Eye (tissue), 1 donor: ENCODE data around the gene ITGA8.

ENCODE experiments used
- DNase-seq: peaks from one replicate; pipeline ENCODE4 v3.0.0-alpha.2; 2015

ITGA8 gene

GRCh38 chr10:15730341-15730740, 10.6 kb upstream of the ITGA8 start:
- DNase-seq, result no peak

- no peak for DNase-seq
These were observed 10.2 kb upstream of the ITGA8 start for GRCh38 chr10:15729890-15730289.

- no peak for DNase-seq
These were observed 6.3 kb upstream of the ITGA8 start for GRCh38 chr10:15726042-15726441.

GRCh38 chr10:15725603-15726002, 5.9 kb upstream of the ITGA8 start:
- DNase-seq, result peak; percentile 79

- no peak for DNase-seq
These were observed 5.0 kb upstream of the ITGA8 start for GRCh38 chr10:15724683-15725082.

- DNase-seq, result no peak
These were observed 4.1 kb upstream of the ITGA8 start for GRCh38 chr10:15723803-15724202.

GRCh38 chr10:15720635-15721287, 1.0 kb upstream of the ITGA8 start:
- DNase-seq, result no peak

- peak; percentile 75 for DNase-seq
These were observed 448 bp downstream of the ITGA8 start for GRCh38 chr10:15719049-15719898.

- no peak for DNase-seq
These were observed 1.1 kb downstream of the ITGA8 start for GRCh38 chr10:15718694-15719048.

- no peak for DNase-seq
These were observed 4.0 kb downstream of the ITGA8 start for GRCh38 chr10:15715619-15716227.

- no peak for DNase-seq
These were observed 4.9 kb downstream of the ITGA8 start for GRCh38 chr10:15714847-15715246.

GRCh38 chr10:15712883-15713282, 6.8 kb downstream of the ITGA8 start:
- no peak for DNase-seq

GRCh38 chr10:15710455-15710854, 9.3 kb downstream of the ITGA8 start:
- DNase-seq, result no peak

GRCh38 chr10:15705298-15705697, 14.4 kb downstream of the ITGA8 start:
- DNase-seq, result no peak

- DNase-seq, result no peak
These were observed 15.1 kb downstream of the ITGA8 start for GRCh38 chr10:15704581-15704968.

- DNase-seq, result no peak
These were observed 15.7 kb downstream of the ITGA8 start for GRCh38 chr10:15703944-15704580.

- DNase-seq, result no peak
These were observed 16.4 kb downstream of the ITGA8 start for GRCh38 chr10:15703151-15703880.

- no peak for DNase-seq
These were observed 19.5 kb downstream of the ITGA8 start for GRCh38 chr10:15700078-15700674.

GRCh38 chr10:15695852-15696251, 23.9 kb downstream of the ITGA8 start:
- DNase-seq, result no peak

- DNase-seq, result no peak
These were observed 29.7 kb downstream of the ITGA8 start for GRCh38 chr10:15690031-15690430.

GRCh38 chr10:15684768-15685167, 35.0 kb downstream of the ITGA8 start:
- DNase-seq, result no peak

GRCh38 chr10:15681076-15681475, 38.6 kb downstream of the ITGA8 start:
- no peak for DNase-seq
